ENCODE measurements around the gene ZNF674. TPM values are rescaled to one million over a fixed set of nuclear protein-coding genes. Genes with fewer than 3 reads are reported as not detected.

The ZNF674 gene
- total RNA-seq, 2 experiments from 2014 or later = 5.4 to 5.5 TPM

DNA sequence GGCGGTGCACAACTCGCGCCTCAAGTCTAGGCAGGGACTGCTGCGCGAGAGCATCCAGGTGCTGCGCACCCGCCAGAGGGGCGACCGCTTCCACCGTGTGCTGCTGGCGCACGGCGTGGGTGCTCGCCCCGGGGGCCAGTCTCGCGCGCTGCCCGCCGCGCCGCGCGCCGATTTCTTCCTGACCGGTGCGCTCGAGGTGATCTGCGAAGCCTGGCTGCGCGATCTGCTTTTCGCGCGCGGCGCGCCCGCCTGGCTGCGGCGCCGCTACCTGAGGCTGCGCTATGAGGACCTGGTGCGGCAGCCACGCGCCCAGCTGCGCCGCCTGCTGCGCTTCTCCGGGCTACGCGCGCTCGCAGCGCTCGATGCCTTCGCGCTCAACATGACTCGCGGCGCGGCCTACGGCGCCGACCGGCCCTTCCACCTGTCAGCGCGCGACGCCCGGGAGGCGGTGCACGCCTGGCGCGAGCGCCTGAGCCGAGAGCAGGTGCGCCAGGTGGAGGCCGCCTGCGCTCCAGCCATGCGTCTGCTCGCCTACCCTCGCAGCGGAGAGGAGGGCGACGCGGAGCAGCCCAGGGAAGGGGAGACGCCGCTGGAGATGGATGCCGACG is 29.7 kb upstream of the ZNF674 start:
- H3K9me3 ChIP-seq (ENCODE audit: low read length) = no peaks in the 10 kb centered on the region
- ChIA-PET CTCF (ENCODE audit: unreplicated experiment) (no interaction called here), POLR2A (no interaction called here)
- peak overlapping the region; percentile 76 for H3K4me2 ChIP-seq (ENCODE audit: low read length)
- no peaks in the 10 kb centered on the region for H4K20me1 ChIP-seq (ENCODE audit: insufficient read depth, low read length)
- H3K79me2 ChIP-seq (ENCODE audit: insufficient read depth, low read depth, low read length) = peaks cover 8% of the 10 kb centered on the region; the same call in 1 of the 2 replicates
- H3K36me3 ChIP-seq (ENCODE audit: insufficient read depth, low read length) = peaks cover 5% of the 10 kb centered on the region; the same call in 1 of the 2 replicates
- TF ChIP-seq, protein P1, sequence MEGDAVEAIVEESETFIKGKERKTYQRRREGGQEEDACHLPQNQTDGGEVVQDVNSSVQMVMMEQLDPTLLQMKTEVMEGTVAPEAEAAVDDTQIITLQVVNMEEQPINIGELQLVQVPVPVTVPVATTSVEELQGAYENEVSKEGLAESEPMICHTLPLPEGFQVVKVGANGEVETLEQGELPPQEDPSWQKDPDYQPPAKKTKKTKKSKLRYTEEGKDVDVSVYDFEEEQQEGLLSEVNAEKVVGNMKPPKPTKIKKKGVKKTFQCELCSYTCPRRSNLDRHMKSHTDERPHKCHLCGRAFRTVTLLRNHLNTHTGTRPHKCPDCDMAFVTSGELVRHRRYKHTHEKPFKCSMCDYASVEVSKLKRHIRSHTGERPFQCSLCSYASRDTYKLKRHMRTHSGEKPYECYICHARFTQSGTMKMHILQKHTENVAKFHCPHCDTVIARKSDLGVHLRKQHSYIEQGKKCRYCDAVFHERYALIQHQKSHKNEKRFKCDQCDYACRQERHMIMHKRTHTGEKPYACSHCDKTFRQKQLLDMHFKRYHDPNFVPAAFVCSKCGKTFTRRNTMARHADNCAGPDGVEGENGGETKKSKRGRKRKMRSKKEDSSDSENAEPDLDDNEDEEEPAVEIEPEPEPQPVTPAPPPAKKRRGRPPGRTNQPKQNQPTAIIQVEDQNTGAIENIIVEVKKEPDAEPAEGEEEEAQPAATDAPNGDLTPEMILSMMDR (conservative IDR thresholded peaks at IDR 0.05; ENCODE audit: low read length) = 0 out of 2 replicates have a peak, but pooled peaks have one; percentile 0
- no peak for TF ChIP-seq EZH2phosphoT487 (IDR thresholded peaks at IDR 0.05; ENCODE audit: borderline replicate concordance, low read depth, low read length)
- H3K4me1 ChIP-seq (ENCODE audit: insufficient read depth, low read length, poor library complexity, severe bottlenecking) = peaks cover 33% of the 10 kb centered on the region
- BruUV-seq (replicated peaks) = no TSS peak
- intact Hi-C loops (cut with micrococcal nuclease; ENCODE audit: unreplicated experiment) = loop anchor here (5.0 kb wide), 2 partner anchors 67 to 182 kb away; partner anchors contain the start of gene SLC9A7
- H3K9me2 ChIP-seq (ENCODE audit: insufficient read depth, low read length) = no peaks in the 10 kb centered on the region
- peak overlapping the region; percentile 74 for H3K4me3 ChIP-seq (ENCODE audit: low read depth, low read length, poor library complexity, severe bottlenecking)
- no peak overlapping the region for H3K27ac ChIP-seq (ENCODE audit: low read depth, low read length, poor library complexity, severe bottlenecking)
- peak overlapping the region; percentile 52; the same call in 1 of the 2 replicates for H2AFZ ChIP-seq (ENCODE audit: low read length)
- DNase-seq (ENCODE audit: low spot score) = peak; percentile 13

DNA sequence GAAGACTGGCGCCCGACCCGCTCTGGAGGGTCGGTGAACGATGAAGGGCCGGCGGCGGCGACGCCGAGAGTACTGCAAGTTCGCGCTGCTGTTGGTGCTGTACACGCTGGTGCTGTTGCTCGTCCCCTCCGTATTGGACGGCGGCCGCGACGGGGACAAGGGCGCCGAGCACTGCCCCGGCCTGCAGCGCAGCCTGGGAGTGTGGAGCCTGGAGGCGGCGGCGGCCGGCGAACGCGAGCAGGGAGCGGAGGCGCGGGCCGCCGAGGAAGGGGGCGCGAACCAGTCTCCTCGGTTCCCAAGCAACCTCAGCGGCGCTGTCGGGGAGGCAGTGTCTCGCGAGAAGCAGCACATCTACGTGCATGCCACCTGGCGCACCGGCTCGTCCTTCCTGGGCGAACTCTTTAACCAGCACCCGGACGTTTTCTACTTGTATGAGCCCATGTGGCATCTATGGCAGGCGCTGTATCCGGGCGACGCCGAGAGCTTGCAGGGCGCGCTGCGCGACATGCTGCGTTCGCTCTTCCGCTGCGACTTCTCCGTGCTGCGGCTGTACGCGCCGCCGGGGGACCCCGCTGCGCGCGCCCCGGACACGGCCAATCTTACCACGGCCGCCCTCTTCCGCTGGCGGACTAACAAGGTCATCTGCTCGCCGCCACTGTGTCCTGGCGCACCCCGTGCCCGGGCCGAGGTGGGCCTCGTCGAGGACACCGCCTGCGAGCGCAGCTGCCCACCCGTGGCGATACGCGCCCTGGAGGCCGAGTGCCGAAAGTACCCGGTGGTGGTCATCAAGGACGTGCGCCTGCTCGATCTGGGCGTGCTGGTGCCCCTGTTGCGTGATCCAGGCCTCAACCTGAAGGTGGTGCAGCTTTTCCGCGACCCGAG is 28.9 kb upstream of the ZNF674 start:
- Histone ChIP-seq H4K20me1 (ENCODE audit: insufficient read depth, low read length) (no peaks in the 10 kb centered on the region), H3K9me2 (ENCODE audit: insufficient read depth, low read length) (no peaks in the 10 kb centered on the region), H3K79me2 (ENCODE audit: insufficient read depth, low read depth, low read length) (peaks cover 8% of the 10 kb centered on the region; the same call in 1 of the 2 replicates), H3K4me2 (ENCODE audit: low read length) (peak overlapping the region; percentile 76), H3K4me1 (ENCODE audit: insufficient read depth, low read length, poor library complexity, severe bottlenecking) (peaks cover 33% of the 10 kb centered on the region), H2AFZ (ENCODE audit: low read length) (peak overlapping the region; percentile 59), H3K36me3 (ENCODE audit: insufficient read depth, low read length) (peaks cover 5% of the 10 kb centered on the region; the same call in 1 of the 2 replicates), H3K9me3 (ENCODE audit: low read length) (no peaks in the 10 kb centered on the region), H3K4me3 (ENCODE audit: low read depth, low read length, poor library complexity, severe bottlenecking) (peak overlapping the region; percentile 74), H3K27ac (ENCODE audit: low read depth, low read length, poor library complexity, severe bottlenecking) (peak overlapping the region; percentile 80)
- intact Hi-C loops (cut with micrococcal nuclease; ENCODE audit: unreplicated experiment) = loop anchor here (5.0 kb wide), 1 partner anchor 183 kb away; the partner anchor contains the start of gene SLC9A7
- CTCF ChIA-PET (ENCODE audit: unreplicated experiment) = no interaction called here
- TF ChIP-seq EZH2phosphoT487 (IDR thresholded peaks at IDR 0.05; ENCODE audit: borderline replicate concordance, low read depth, low read length) = no peak
- TF ChIP-seq, protein P1 (conservative IDR thresholded peaks at IDR 0.05; ENCODE audit: low read length) = 0 out of 2 replicates have a peak, but pooled peaks have one; percentile 28
- POLR2A ChIA-PET = no interaction called here
- no TSS peak for BruUV-seq (replicated peaks)
- DNase-seq (ENCODE audit: low spot score) = peak; percentile 86

Measured in OCI-LY7 (cell line).